Colonic mucosa (tissue), 4 donors: ENCODE results near the gene ACOXL. TPM values are rescaled to one million over a fixed set of nuclear protein-coding genes. Genes with fewer than 3 reads are reported as not detected.

Experiments used
- DNase-seq: peaks from one replicate; pipeline ENCODE4 v3.0.0-alpha.2; 2020
- H3K27ac ChIP-seq: fragments of 200-600 bp; one replicate; pipeline ENCODE4 v1.8.0; 2021
- H3K27me3 ChIP-seq: fragments of 200-600 bp; one replicate; pipeline ENCODE4 v1.8.0; 2021
- H3K36me3 ChIP-seq: fragments of 200-600 bp; one replicate; pipeline ENCODE4 v1.8.0; 2021
- H3K4me1 ChIP-seq: fragments of 200-600 bp; one replicate; pipeline ENCODE4 v1.8.0; 2021; ENCODE audit warnings: mild to moderate bottlenecking
- H3K4me3 ChIP-seq: fragments of 200-600 bp; one replicate; pipeline ENCODE4 v1.8.0; 2021
- H3K9ac ChIP-seq, 2 donors: one replicate each; pipeline ENCODE4 v1.7.0; 2013; ENCODE audit warnings: control low read depth in 2 of 2, low read depth in 2 of 2, low read length in 2 of 2
- H3K9me3 ChIP-seq: fragments of 200-600 bp; one replicate; pipeline ENCODE4 v1.8.0; 2021
- intact Hi-C: fragments of 100-400 bp; cut with DNase I; formaldehyde crosslinking; loops from one replicate; pipeline ENCODE4 v1.14.1; 2022
- total RNA-seq, 2 donors: library from RNA; stranded (reverse); fragmentation: NEBNext Ultra II Directional in 1 of 2; extraction: Animal tissue kit (Norgen Biotek cat#: 25700) in 1 of 2; gene quantifications; one replicate each; pipeline ENCODE4 v1.2.1, GENCODE V29; 2021
- TF ChIP-seq, protein P1 (sequence below): fragments of 200-600 bp; IDR thresholded peaks from one replicate; pipeline ENCODE4 v1.8.0; 2022; ENCODE audit warnings: antibody characterized with exemption, mild to moderate bottlenecking
- donor health status: healthy.
- donor health status: DM: no; HTN: no; CAD: no.
- donor health status: DM: no; HTN: no; CAD: no.

The ACOXL gene
- total RNA-seq, 2 donors from 2014 or later = 0.32 to 0.82 TPM

DNA sequence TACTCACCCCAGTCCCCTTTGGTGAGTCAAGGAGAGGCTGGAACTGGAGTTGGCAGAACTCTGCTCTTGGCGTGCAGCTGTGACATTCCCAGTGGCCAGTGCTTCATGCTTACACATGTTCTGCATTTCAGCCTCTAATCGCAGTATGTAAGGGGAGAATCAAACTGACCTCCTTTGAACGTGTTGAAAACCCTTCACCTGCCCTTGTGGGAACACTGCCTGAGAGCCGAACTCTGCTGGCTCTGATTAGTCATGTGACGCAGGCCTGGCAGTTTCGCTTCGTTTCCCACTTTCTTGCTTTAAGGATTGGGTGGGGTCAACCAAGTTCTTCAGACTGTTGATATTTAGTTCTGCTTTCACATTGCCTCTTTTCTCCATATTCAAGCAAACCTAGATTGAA is 214.5 kb downstream of the ACOXL start:
- DNase-seq = no peak

DNA sequence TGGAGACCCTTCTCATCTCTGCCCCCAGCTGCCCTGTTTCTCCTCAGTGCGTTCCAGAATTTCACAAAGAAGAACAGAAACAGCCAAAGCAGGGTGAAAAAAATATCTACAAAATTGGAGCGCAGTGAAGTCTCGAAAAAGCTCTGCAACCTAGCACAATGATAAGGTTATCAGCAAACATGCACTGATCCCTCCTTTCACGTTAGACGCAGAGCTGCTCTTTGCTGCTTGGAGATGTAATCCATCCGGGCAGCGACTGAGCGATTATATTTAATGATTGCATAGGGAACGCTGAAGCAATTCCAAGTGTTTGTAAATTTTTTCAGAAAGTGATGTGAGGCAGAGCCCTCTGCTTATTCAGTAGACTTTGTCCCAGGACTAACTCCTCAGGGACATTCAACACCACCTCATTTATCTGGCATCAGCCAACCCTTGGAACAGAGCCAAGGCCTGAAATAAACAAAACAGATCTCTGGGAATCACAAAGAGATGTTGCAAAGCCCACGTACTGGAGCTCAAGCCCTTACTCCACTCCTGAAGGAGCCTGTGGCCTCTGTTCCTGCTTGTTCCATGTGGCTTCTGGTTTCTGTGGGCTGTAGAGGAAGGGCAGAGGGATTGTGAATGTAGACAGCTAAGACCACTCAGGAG is 215.8 kb downstream of the ACOXL start:
- Histone ChIP-seq H3K36me3 (no peaks in the 10 kb centered on the region), H3K4me1 (no peaks in the 10 kb centered on the region), H3K27ac (no peak overlapping the region), H3K4me3 (no peak overlapping the region), H3K9ac (no peak overlapping the region), H3K27me3 (no peaks in the 10 kb centered on the region), H3K9me3 (no peaks in the 10 kb centered on the region)
- intact Hi-C loops = no loop called here
- TF ChIP-seq, protein P1, sequence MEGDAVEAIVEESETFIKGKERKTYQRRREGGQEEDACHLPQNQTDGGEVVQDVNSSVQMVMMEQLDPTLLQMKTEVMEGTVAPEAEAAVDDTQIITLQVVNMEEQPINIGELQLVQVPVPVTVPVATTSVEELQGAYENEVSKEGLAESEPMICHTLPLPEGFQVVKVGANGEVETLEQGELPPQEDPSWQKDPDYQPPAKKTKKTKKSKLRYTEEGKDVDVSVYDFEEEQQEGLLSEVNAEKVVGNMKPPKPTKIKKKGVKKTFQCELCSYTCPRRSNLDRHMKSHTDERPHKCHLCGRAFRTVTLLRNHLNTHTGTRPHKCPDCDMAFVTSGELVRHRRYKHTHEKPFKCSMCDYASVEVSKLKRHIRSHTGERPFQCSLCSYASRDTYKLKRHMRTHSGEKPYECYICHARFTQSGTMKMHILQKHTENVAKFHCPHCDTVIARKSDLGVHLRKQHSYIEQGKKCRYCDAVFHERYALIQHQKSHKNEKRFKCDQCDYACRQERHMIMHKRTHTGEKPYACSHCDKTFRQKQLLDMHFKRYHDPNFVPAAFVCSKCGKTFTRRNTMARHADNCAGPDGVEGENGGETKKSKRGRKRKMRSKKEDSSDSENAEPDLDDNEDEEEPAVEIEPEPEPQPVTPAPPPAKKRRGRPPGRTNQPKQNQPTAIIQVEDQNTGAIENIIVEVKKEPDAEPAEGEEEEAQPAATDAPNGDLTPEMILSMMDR = no peak
- no peak for DNase-seq

More for the DNA sequence above, 214.5 kb downstream of the ACOXL start:
- Histone ChIP-seq H3K4me3 (no peak overlapping the region), H3K27ac (no peak overlapping the region), H3K9me3 (no peaks in the 10 kb centered on the region), H3K9ac (no peak overlapping the region), H3K4me1 (no peaks in the 10 kb centered on the region), H3K36me3 (no peaks in the 10 kb centered on the region), H3K27me3 (no peaks in the 10 kb centered on the region)
- intact Hi-C loops = no loop called here
- TF ChIP-seq, protein P1 = no peak

DNA sequence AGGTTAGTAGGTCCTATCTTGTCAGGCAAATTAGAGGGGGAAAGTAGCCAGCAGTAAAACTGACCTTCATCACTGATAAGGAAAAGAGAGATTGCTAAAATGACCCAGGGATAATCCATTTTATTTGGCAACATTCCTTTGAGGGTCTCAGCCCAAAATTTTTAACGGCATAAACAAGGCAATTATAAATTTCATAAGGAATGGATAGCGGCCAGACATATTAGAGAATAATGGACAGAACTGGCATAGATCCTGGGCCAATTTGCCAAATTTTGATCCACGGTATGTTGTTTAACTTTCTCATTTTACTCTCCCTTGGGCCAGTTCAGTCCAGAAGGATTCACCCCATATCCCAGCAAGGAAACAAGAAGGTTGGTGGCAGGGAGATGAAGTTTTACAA is 217.9 kb downstream of the ACOXL start:
- no peak for DNase-seq
- Histone ChIP-seq H3K9me3 (no peaks in the 10 kb centered on the region), H3K9ac (no peak overlapping the region), H3K27ac (no peak overlapping the region), H3K27me3 (no peaks in the 10 kb centered on the region), H3K36me3 (no peaks in the 10 kb centered on the region), H3K4me1 (no peaks in the 10 kb centered on the region), H3K4me3 (no peak overlapping the region)
- intact Hi-C loops = no loop called here
- TF ChIP-seq, protein P1 = no peak

DNA sequence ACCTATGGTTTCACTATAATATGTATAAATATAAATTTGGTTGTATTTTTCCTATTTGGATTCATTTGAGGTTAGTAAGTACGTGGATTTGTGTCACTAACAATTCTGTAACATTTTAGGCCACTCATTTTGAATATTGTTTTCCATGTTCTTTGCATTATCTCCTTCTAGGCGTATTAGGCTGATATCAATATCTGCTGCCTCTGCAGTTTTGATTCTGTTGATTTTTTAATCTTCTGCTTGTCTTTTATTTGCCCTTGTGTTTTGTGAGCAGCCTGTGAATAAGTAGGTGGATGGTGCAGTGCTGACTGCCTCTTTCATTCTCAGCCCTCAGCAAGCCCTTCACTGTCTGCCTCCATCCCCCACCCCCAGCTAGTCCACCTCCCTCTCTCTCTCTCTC is 222.7 kb downstream of the ACOXL start:
- H3K9ac ChIP-seq = no peak overlapping the region
- H3K9me3 ChIP-seq = no peaks in the 10 kb centered on the region
- no peaks in the 10 kb centered on the region for H3K4me1 ChIP-seq
- no peak overlapping the region for H3K4me3 ChIP-seq
- H3K27ac ChIP-seq = no peak overlapping the region
- TF ChIP-seq, protein P1 = no peak
- DNase-seq = no peak
- no peaks in the 10 kb centered on the region for H3K36me3 ChIP-seq
- intact Hi-C loops = no loop called here
- no peaks in the 10 kb centered on the region for H3K27me3 ChIP-seq

DNA sequence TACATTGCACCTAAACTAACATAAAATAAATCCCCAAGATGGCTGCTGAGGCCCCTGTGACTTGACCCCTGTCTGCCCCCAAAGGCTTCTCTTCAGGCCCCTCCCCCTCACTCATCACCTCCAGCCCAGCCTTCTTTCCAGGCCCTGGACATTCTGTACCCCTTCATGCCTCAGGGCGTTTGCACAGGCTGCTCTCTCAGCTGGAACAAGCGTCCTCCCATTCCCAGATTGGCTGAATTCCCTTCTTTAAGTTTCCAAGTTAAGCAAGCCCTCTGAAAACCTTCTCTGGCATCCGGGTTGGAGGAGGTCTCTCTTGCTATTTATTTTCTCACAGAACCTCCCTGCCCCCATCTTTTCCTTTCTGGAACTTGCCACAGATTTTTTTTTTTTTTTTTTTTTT is 223.2 kb downstream of the ACOXL start:
- Histone ChIP-seq H3K27ac (no peak overlapping the region), H3K4me3 (no peak overlapping the region), H3K9me3 (no peaks in the 10 kb centered on the region), H3K9ac (no peak overlapping the region), H3K36me3 (no peaks in the 10 kb centered on the region), H3K27me3 (no peaks in the 10 kb centered on the region), H3K4me1 (no peaks in the 10 kb centered on the region)
- TF ChIP-seq, protein P1 = no peak
- DNase-seq = no peak
- intact Hi-C loops = no loop called here
